Gastroesophageal sphincter (tissue), 4 donors: ENCODE measurements around the gene PXDN. TPM values are rescaled to one million over a fixed set of nuclear protein-coding genes. Genes with fewer than 3 reads are reported as not detected.

Experiments used
- ATAC-seq: fragments of 150-250 bp; one replicate; pipeline ENCODE4 v1.9.1; 2016; ENCODE audit warnings: mild to moderate bottlenecking, moderate library complexity
- H3K27ac ChIP-seq, 4 donors: fragments of 200-600 bp; sonication (generic) in 3 of 4; 1 replicate in 3 of 4; 2 replicates in 1 of 4; pipeline ENCODE4 v1.5.1; 2016 to 2019
- H3K27me3 ChIP-seq: fragments of 200-600 bp; sonication (generic); one replicate; pipeline ENCODE4 v1.5.1; 2019
- H3K36me3 ChIP-seq, 2 donors: fragments of 200-600 bp; sonication (generic); one replicate each; pipeline ENCODE4 v1.5.1; 2019; ENCODE audit warnings: control low read depth in 1 of 2
- H3K4me1 ChIP-seq, 3 donors: fragments of 200-600 bp; sonication (generic); 1 replicate in 2 of 3; 2 replicates in 1 of 3; pipeline ENCODE4 v1.5.1; 2016 to 2019; ENCODE audit warnings: control low read depth in 2 of 3
- H3K4me3 ChIP-seq, 2 donors: fragments of 200-600 bp; sonication (generic); one replicate each; pipeline ENCODE4 v1.5.1; 2019; ENCODE audit warnings: mild to moderate bottlenecking in 1 of 2, moderate library complexity in 1 of 2
- H3K9me3 ChIP-seq, 3 donors: fragments of 200-600 bp; sonication (generic); one replicate each; pipeline ENCODE4 v1.5.1; 2017 to 2019; ENCODE audit warnings: control low read depth in 2 of 3
- CTCF ChIP-seq, 4 experiments: fragments of 200-600 bp in 2 of 4; fragments of 450-650 bp in 2 of 4; sonication (generic) in 1 of 4; IDR thresholded peaks; one replicate each; pipeline ENCODE4 v1.5.1; 2017 to 2019; ENCODE audit warnings: antibody characterized with exemption in 4 of 4, mild to moderate bottlenecking in 2 of 4, moderate library complexity in 2 of 4
- EP300 ChIP-seq: sonication (generic); formaldehyde crosslinking; IDR thresholded peaks from one replicate; pipeline ENCODE4 v1.6.1; 2017; ENCODE audit warnings: antibody characterized with exemption, mild to moderate bottlenecking
- POLR2A ChIP-seq, 2 donors: fragments of 450-650 bp; IDR thresholded peaks; one replicate each; pipeline ENCODE4 v1.6.1; 2017; ENCODE audit warnings: antibody characterized with exemption in 2 of 2, mild to moderate bottlenecking in 2 of 2, moderate library complexity in 1 of 2
- POLR2AphosphoS5 ChIP-seq: sonication (generic); formaldehyde crosslinking; IDR thresholded peaks from one replicate; pipeline ENCODE4 v1.6.1; 2017; ENCODE audit warnings: antibody characterized with exemption
- WGBS, 2 donors: methylation state at CpG; one replicate each; pipeline ENCODE4 v1.1.5; 2018; ENCODE audit warnings: low coverage in 1 of 2; 5-methylcytosine and 5-hydroxymethylcytosine counted together
- total RNA-seq, 4 donors: library from RNA; depleted of rRNA; stranded (reverse); fragments of >200 nt; gene quantifications; one replicate each; pipeline ENCODE4 v1.1.0, GENCODE V29; 2016

The PXDN gene
- total RNA-seq, 4 donors from 2014 or later = 19.9 to 95.9 (median 60.9) TPM

GRCh38 chr2:1685078-1685956, 59.0 kb downstream of the PXDN start:
- Histone ChIP-seq H3K4me3 (no peak overlapping the region), H3K27me3 (no peaks in the 10 kb centered on the region), H3K36me3 (peaks cover 0 to 90% of the 10 kb centered on the region in 2 donors), H3K9me3 (no peaks in the 10 kb centered on the region), H3K27ac (no peak overlapping the region), H3K4me1 (peaks cover 0 to 16% (median 0%) of the 10 kb centered on the region in 3 donors)
- no peak for TF ChIP-seq CTCF (IDR thresholded peaks at IDR 0.05)
- ATAC-seq = peak; percentile 29
- WGBS, 2 donors = 62 to 95% methylated on average over 3 to 8 of the region's 36 CpGs

GRCh38 chr2:1683297-1683696, 61.0 kb downstream of the PXDN start:
- WGBS, 2 donors = 94 to 100% methylated on average over 1 of the region's 1 CpG
- H3K9me3 ChIP-seq = no peaks in the 10 kb centered on the region
- ATAC-seq = no peak
- H3K36me3 ChIP-seq = peaks cover 0 to 92% of the 10 kb centered on the region in 2 donors
- no peak overlapping the region for H3K4me3 ChIP-seq
- H3K4me1 ChIP-seq = peaks cover 0 to 16% (median 0%) of the 10 kb centered on the region in 3 donors
- no peaks in the 10 kb centered on the region for H3K27me3 ChIP-seq
- no peak overlapping the region for H3K27ac ChIP-seq
- TF ChIP-seq POLR2A (IDR thresholded peaks at IDR 0.05) (no peak), CTCF (IDR thresholded peaks at IDR 0.05) (no peak), POLR2AphosphoS5 (no peak), EP300 (no peak)

GRCh38 chr2:1682181-1682440, 62.2 kb downstream of the PXDN start:
- Histone ChIP-seq H3K9me3 (no peaks in the 10 kb centered on the region), H3K27ac (no peak overlapping the region), H3K4me3 (no peak overlapping the region), H3K36me3 (peaks cover 0 to 92% of the 10 kb centered on the region in 2 donors), H3K4me1 (peaks cover 0 to 21% (median 0%) of the 10 kb centered on the region in 3 donors), H3K27me3 (no peaks in the 10 kb centered on the region)
- TF ChIP-seq POLR2AphosphoS5 (no peak), CTCF (IDR thresholded peaks at IDR 0.05) (no peak), EP300 (no peak), POLR2A (IDR thresholded peaks at IDR 0.05) (no peak)
- ATAC-seq = no peak

- no peak for ATAC-seq
- H3K27ac ChIP-seq = no peak overlapping the region
These were observed 62.8 kb downstream of the PXDN start for GRCh38 chr2:1681323-1682180.

More at GRCh38 chr2:1681323-1682180, 62.8 kb downstream of the PXDN start:
- H3K4me1 ChIP-seq = peaks cover 0 to 22% (median under 1%) of the 10 kb centered on the region in 3 donors
- H3K27me3 ChIP-seq = no peaks in the 10 kb centered on the region
- TF ChIP-seq EP300 (no peak), POLR2AphosphoS5 (no peak), CTCF (IDR thresholded peaks at IDR 0.05) (no peak), POLR2A (IDR thresholded peaks at IDR 0.05) (no peak)
- 33 to 82% methylated on average over 2 to 4 of the region's 20 CpGs for WGBS, 2 donors
- H3K4me3 ChIP-seq = no peak overlapping the region
- no peaks in the 10 kb centered on the region for H3K9me3 ChIP-seq
- peaks cover 0 to 92% of the 10 kb centered on the region in 2 donors for H3K36me3 ChIP-seq
